Measurements from ENCODE around the gene CACNA1B.

The CACNA1B gene

DNA sequence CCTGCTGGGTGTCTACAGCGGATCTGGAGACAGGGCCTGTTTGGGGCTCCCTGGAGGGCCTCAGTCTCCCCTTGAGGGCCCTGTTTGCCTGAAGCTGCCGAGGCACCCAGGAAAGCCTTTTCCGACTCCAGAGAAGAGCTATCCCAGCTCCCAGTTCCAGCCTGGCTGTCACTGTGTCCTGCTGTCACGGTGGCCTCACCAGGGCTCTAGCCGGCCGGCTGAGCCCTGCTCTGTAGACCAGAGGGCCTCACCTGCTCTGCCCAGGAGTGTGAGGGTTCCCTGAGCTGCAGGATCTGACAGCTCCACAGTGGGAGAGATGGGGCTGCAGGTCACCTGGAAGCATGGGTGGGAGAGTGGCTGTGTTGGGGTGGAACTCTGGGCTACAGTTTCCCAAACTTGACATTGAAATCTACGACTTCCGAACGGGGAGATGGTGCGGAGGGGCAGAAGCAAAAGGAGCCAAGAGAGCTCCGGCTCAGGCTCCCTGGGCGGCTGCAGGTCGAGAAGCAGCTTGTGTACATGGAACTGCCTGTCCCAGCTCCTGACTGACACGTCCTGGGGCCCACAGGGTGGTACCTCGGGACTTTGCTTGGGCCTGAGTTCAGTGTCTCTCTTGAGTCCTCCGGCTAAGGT, 94.9 kb downstream of the CACNA1B start:
- Histone ChIP-seq H3K27me3 (ENCODE audit: insufficient read depth, poor library complexity, severe bottlenecking) (no peaks in the 10 kb centered on the region), H3K27ac (replicated peaks) (no peak overlapping the region), H3K4me3 (replicated peaks; ENCODE audit: insufficient read depth, low read length) (no peak overlapping the region)
- TF ChIP-seq GABPA (IDR thresholded peaks at IDR 0.05; ENCODE audit: low read depth) (no peak), SPI1 (IDR thresholded peaks at IDR 0.05; ENCODE audit: borderline replicate concordance, low read depth) (no peak), POLR2AphosphoS5 (IDR thresholded peaks at IDR 0.05; ENCODE audit: low read depth) (no peak), REST (IDR thresholded peaks at IDR 0.05; ENCODE audit: insufficient replicate concordance, low read depth) (no peak), CTCF (IDR thresholded peaks at IDR 0.05; ENCODE audit: insufficient read depth, low read length) (no peak)
- DNase-seq (ENCODE audit: low read depth in 1 of 2, low spot score in 1 of 2), result no peak

GRCh38 chr9:137972988-137973470, 95.4 kb downstream of the CACNA1B start:
- TF ChIP-seq POLR2AphosphoS5 (IDR thresholded peaks at IDR 0.05; ENCODE audit: low read depth) (no peak), REST (IDR thresholded peaks at IDR 0.05; ENCODE audit: insufficient replicate concordance, low read depth) (no peak)

DNA sequence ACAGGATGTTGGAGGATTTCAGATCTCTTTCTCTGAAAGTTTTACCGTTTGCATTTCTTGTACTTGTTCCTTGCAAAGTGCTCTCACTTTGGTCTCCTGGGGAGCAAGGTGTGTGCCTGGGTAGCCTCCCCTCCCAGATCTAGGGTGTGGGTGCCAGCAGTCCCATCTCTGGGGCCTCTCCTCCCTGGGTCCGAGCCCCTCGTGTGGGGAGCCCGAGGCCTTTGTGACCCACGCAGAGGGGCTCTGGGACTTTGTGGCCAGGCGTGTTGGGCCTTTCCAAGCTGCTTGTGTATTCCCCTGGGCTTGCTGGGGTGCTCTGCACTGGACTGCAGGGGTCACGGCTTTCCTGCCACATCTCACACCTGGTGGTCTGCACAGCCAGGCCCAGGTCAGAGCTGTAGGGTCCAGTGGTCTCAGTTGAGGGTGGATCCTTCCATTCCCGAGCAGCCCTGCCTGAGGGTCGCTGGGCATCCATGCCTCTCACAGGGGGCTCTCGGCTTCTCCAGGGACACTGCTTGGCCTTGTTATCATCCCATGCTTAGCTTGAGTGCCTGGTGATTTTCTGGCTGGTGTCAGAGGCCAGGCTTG, 96.3 kb downstream of the CACNA1B start:
- Histone ChIP-seq H3K27me3 (ENCODE audit: insufficient read depth, poor library complexity, severe bottlenecking) (no peaks in the 10 kb centered on the region), H3K27ac (replicated peaks) (no peak overlapping the region), H3K4me3 (replicated peaks; ENCODE audit: insufficient read depth, low read length) (no peak overlapping the region)
- no peak for DNase-seq (ENCODE audit: low read depth in 1 of 2, low spot score in 1 of 2)
- TF ChIP-seq CTCF (IDR thresholded peaks at IDR 0.05; ENCODE audit: insufficient read depth, low read length), result no peak
- TF ChIP-seq SPI1 (IDR thresholded peaks at IDR 0.05; ENCODE audit: borderline replicate concordance, low read depth), result no peak
- TF ChIP-seq POLR2AphosphoS5 (IDR thresholded peaks at IDR 0.05; ENCODE audit: low read depth), result no peak
- no peak for TF ChIP-seq GABPA (IDR thresholded peaks at IDR 0.05; ENCODE audit: low read depth)
- no peak for TF ChIP-seq REST (IDR thresholded peaks at IDR 0.05; ENCODE audit: insufficient replicate concordance, low read depth)

More at GRCh38 chr9:137972988-137973470, 95.4 kb downstream of the CACNA1B start:
- H3K4me3 ChIP-seq (replicated peaks; ENCODE audit: insufficient read depth, low read length), result no peak overlapping the region
- no peak overlapping the region for H3K27ac ChIP-seq (replicated peaks)
- no peaks in the 10 kb centered on the region for H3K27me3 ChIP-seq (ENCODE audit: insufficient read depth, poor library complexity, severe bottlenecking)
- DNase-seq (ENCODE audit: low read depth in 1 of 2, low spot score in 1 of 2), result no peak
